CD4-positive, alpha-beta T cell treated with Interleukin-10 for 1 hour (primary cell): Measurements from ENCODE around the gene MAP2K6.

ENCODE experiments used
- DNase-seq: peaks from one replicate; pipeline ENCODE4 v3.0.0-alpha.2; 2020

MAP2K6 gene

DNA sequence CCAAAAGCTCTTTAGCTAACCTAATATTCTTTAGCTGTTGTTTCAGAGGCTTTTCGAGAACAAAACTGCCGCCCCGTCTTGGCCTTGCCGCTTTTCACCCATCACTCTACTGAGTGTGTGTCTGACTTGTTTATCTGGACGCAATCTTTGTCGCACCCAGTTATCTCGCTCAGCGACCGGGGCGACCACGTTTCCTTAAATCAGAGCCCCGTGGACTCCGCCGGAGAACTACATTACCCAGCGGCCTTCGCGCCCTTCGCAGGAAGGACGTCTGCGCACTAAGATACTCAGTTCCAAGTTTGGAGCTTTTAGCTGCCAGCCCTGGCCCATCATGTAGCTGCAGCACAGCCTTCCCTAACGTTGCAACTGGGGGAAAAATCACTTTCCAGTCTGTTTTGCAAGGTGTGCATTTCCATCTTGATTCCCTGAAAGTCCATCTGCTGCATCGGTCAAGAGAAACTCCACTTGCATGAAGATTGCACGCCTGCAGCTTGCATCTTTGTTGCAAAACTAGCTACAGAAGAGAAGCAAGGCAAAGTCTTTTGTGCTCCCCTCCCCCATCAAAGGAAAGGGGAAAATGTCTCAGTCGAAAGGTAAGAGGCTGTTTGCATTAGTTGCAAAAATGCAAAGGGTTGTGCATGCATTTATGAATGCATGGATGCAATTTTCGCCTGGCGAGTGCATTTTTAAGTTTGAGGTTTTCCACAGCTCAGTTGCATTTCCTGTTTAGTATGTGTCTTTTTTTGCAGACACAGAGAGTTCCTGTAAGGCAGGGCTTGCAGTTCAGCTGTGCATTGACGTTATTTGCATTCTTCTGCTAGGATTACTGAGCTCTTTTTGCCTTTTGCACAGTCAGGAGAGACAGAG is at the start of gene MAP2K6:
Gene MAP2K6 (plus strand): TSS at position 290 of the 867 bp plus-strand sequence. CDS start 288 bp downstream, at position 578.
- peak; percentile 84 for DNase-seq

DNA sequence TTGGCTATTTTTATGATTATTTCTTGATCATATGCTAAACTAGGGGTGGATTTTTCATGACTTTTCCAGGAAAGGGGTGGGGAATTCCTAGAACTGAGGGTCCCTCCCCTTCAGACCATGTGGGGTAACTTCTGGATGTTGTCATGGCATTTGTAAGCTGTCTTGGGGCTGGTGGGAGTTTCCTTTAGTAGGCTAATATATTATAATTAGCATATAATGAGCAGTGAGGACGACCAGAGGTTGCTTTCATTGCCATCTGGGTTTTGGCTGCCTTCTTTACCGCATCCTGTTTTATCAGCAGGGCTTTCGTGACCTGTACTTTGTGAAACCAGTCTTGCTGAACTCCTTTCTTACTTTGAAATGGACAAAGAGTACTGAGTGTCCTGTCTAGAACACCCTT is 47.2 kb upstream of the MAP2K6 start:
- DNase-seq, result no peak

DNA sequence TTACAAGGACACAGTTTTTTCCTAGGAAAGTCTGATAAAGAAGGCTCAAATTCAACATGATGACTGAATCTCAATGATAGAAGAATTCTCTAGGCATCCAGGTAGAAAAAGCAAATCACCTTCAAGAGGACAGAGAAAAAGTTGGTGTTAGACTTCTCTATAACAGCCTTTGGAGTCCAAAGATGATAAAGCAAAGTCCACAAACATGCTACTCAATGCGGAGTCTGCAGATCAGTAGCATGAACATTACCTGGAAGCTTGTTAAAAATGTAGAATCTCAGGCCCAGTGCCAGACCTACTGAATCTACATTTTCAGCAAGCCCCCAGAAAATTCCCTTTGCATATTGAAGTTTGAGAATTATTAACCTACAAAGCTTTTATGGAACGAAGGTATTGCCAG is 41.4 kb upstream of the MAP2K6 start:
- no peak for DNase-seq

DNA sequence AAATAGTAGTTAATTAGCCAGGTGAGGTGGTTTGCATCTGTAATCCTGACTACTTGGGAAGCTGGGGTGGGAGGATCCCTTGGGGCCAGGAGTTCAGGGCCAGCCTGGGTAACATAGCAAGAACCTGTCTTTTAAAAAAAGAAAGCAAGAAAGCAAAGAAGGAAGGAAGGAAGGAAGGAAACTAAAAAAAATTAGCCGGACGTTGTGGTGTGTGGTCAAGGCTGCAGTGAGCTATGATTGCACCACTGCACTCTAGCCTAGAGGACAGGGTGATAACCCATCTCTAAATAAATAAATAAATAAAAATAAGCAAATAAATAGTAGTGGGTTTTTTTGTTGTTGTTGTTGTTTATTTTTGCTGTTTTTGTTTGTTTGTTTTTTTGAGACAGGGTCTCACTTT is 39.3 kb upstream of the MAP2K6 start:
- no peak for DNase-seq

DNA sequence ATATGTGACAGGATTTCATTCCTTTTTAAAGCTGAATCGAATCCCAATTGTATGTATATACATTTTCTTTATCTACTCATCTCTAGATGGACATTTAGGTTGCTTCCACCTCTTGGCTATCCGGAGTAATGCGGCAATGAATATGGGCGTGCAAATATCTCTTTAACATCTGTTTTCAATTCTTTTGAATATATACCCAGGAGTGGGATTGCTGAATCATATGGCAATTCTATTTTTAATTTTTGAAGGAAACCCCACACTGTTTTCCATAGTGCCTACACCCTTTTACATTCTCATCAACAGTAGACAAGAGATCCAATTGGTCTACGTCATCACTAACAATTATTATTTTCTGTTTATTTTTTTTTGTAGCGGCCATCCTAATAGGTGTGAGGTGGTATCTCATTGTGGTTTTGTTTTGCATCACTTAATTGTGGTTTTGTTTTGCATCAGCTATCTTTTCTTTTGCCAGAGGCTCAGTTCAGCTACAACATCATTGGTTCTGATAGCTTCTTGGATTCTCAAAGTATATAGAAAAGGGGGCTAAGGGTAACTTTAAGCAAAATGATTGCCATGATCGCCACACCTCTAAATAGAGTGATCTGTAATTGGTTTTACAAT is 25.6 kb upstream of the MAP2K6 start:
- no peak for DNase-seq

DNA sequence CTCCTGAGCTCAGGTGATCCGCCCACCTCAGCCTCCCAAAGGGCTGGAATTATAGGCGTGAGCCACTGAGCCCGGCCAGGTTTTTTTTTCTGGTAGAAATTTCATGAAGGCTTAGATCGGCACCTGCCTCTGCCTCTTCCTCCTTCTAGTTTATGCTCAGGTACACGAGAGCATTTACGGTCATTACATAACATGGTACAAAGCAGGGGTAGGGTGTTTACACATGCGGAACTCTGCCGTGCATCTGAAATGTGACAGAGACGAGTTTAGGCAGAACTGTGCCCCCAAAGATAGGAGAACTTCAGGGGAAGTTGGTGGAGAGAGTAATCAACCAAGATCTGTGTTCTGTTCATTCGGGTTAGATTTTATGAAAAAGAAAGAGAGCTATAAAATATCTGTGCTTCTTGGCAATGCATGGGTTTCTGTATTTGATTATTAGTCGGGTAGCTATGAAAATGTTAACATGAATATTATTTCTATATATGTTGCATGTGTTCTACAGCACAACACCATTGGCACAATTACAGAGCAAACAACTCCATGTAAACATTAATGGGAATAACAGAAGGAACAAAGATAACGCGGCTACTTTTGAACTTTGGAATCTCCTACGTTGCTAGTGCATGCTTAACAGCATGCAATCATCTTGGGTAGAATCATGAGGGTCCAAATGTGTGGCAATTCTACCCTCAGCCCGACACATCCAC is 23.5 kb upstream of the MAP2K6 start:
- DNase-seq, result no peak

DNA sequence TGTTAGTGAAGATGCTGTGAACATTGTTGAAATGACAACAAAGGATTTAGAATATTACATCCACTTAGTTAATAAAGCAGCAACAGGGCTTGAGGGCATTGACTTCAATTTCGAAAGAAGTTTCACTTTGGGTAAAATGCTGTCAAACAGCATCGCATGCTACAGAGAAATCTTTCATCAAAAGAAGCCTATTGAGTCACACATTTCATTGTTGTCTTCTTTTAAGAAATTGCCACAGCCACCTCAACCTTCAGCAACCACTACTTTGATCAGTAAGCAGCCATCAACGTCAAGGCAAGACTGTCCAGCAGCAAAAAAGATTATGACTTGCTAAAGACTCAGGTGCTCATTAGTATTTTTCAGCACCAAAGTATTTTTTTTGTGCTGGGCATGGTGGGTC is 13.2 kb upstream of the MAP2K6 start:
- no peak for DNase-seq

DNA sequence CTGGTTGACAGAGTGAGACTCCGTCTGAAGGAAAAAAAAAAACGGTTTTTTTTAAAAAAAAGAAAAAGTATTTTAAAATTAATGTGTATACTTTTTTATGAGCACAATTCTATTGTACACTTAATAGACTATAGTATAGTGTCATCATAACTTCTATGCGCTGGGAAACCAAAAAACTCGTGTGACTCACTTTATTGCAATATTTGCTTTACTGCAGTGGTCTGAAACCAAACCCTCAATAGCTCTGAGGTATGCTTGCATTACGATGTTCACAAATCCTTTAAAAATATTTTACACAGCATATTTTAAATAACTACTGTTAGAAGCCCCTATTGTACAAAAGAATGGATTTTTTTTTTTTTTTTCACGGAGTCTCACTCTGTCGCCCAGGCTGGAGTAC is 12.4 kb upstream of the MAP2K6 start:
- DNase-seq, result no peak

DNA sequence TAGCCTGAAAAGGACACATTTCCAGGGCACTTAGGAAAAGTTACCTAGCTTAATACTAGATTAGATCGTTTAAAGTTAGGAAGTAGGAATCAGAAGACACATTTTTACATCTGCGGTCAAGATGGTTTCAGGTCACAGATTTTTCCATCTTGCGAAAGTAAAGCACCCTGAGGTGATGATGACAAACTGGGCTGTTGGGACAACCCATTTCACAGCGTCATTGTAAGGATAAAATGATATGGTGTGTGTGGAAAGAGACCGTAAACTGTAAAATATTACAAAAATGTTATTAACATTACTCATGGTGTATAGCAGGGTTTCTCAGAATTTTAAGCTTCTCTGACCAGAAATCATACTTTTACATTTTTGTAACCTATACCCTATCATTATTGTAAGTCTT is 10.1 kb upstream of the MAP2K6 start:
- DNase-seq, result no peak

DNA sequence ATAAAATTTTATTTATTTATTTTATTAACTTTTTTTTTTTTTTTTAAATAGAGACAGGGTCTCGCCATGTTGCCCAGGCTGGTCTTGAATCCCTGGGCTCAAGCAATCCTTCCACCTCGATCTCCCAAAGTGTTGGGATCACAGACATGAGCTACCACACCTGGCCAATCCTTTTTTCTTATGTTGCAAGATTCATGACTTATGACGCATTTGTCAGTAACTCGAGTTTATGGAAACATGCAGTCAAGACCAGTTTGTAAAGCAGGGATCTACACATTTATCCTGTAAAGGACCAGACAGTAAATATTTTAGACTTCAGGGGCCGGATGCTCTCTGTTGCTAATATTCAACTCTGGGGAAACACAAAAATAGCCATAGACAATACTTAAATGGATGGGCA is 9.4 kb upstream of the MAP2K6 start:
- no peak for DNase-seq

DNA sequence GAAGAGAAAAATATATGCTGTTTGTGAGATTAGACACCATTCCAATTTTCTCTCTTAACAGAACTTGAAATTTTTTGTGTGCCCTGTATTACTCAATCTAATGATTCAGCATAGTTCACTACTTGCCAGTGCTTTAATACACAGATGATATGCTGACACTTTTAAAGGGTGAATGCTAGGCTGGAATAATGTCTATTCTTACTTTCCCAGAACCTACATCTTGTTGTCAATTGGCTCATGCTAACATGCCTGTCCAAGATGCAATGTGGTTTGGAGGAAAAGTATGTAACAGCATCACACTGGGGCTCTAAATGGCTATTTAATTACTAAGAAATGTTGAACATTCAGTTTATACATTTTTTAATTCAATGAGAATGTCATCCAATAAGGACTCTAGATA is 7.6 kb upstream of the MAP2K6 start:
- no peak for DNase-seq

DNA sequence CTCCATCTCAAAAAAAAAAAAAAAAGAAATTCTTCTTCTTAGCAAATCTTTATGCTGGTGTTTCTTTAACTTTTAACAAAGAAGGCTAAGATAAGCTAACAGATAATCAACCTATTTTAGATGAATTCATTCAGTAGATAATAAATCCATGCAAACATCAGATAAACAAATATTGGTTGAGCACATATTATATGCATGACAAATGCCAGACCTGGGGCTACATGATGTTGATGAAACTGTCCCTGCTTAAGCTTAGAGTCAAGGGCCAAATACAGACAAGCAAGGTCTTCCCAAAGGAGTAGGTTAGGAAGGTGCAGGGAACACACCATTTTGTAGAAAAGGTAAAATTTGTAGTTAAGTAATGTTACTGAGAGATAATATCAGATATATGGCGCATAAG is 6.7 kb upstream of the MAP2K6 start:
- no peak for DNase-seq

DNA sequence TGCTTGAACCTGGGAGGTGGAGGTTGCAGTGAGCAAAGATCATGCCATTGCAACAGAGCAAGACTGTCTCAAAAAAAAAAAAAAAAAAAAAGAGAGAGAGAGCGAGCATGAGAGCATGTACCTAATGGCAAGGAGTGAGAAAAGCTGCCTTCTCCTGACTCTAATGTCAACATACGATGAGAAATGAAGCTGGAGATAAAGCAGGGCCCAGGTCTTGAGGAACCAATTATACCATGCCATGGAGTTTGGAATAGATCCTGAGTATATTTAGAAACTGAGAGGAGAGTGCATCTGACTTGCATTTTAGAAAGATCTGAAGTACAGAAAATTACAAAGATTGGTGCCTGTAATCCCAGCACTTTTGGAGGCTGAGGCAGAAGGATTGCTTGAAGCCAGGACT is 3.8 kb upstream of the MAP2K6 start:
- DNase-seq, result no peak

DNA sequence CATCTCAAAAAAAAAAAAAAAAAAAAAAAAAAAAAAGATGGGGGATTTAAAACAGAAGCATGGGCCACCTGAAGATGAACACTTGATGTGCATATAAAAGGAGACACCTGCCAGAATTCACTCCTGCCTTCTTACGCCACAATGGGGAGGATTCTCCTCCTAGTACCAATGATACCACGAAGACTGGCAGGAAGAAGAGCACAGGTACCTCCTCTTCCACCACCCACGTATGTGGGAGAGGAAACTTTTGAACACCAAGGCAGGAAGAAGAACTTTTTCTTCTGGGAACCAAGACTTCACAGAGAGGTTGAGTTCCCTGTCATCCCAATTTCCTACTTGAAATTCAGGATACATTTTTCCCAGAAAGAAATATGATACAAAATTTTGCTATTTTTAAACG is 2.7 kb upstream of the MAP2K6 start:
- DNase-seq, result no peak

DNA sequence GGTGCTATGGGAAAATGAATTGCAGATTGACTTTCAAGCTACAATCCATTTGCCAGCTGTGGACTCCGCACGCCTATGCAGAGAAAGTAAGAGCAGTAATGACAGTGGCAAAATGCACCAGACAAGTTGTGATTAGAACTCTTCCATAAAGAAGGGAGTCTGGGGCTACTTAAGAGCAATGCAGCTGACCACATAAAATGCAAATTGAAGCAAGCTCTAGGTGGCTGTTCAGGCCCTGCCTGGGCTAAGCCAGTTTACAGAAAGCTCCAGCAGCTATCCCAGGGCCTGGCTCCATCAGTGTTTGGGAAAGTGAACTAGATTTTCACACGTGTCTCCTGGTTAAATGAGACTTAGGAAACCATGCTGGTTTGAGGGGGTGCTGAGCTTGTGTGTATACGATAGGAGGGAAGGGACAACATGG is 2.2 kb upstream of the MAP2K6 start:
- DNase-seq, result no peak

DNA sequence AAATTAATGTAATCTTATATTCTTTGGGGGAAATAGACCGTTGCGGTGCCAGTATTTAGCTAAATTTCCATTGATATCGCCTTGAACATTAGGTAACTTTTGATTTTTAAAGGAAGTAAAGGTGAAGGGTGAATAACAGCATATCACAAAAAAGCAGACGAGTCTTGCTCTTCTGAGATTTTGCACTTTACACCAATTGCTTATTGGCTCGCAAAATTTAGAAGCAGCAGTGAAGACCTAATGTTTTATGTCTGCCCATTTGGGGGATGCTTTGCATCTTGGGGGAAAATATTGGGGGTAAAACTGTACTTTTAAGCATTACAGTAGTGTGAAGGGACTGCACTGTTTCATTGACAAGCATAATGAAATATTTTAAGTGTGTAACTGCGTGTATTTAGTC is 934 bp downstream of the MAP2K6 start:
- DNase-seq, result no peak

DNA sequence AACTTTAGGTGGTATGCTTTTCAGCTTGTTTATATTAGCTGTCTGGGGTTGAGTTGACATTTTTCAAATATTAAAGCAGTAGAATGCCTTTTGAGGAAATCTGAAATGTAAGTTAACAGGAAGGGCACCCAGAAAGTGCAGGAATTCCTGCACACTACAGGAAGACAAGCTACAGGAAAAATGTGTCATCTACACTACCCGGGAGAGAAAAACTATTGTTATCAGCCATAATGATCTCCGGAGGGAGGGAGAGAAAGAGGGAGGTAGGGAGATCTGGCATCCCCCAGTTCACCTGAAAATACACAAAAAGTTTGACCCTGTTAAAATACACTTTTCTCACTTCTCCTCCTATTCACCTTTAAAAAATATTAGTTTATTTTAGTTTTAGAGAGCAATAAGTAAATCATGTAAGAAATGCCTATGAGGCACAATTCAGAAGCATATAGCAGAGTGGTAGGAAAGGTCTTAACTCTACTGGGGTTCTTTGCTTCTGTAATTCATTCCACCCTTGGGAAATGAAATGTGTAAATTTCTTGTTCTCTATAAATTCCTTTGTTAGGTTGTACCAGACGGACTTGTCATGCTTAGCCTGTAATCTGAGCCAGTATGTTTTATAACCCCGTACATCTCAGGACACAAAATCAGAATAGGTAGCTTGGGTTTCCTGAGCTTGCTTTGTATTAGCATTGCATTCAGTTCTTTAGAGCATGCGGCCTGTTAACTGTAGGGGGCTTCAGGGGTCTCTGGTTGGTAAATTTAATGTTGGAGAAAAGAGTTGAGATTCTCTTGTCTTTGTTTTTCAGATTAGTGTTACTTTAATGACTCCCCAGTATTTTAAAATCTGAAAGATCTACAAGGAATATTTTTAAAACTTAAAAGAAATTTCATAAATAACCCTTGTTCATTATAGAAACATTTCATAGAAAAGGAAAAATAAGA is 3.3 kb downstream of the MAP2K6 start:
- DNase-seq, result no peak

DNA sequence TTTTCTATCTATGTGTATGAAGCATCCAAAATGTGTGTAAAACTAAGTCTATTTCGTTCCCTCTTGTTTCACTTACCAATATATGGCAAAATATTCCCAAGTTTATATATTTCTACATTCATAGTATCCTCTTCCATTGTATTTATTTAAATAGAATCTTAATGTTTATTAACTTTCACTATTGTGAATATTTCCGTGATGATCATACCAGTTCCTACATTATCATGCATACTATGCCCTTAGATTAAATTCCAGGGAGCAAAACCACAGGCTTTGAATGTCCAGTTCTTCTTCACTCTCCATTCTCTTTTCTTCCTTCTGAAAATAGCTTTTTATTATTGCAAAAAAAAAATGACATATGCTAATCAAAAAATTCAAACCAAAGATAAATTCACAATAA is 4.0 kb downstream of the MAP2K6 start:
- DNase-seq, result no peak

DNA sequence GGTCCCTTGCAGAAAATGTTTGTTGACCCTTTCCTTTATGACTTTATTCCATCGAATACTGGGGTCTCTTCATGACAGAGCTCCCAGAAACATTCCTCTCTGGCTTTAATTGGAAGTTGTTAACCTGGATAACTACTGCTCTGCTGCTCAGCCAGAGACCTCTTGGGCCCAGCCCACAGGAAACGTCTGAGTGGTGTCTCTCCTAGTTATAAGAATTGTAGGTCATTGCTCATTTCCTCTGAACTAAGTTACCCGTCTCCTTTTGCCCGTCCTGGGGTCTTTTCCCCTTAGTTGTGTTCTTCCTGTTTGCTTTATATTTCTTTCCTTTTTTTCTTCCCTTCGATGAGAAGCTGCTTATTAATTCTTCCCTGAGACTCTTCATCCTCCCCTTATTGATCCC is 9.0 kb downstream of the MAP2K6 start:
- no peak for DNase-seq

DNA sequence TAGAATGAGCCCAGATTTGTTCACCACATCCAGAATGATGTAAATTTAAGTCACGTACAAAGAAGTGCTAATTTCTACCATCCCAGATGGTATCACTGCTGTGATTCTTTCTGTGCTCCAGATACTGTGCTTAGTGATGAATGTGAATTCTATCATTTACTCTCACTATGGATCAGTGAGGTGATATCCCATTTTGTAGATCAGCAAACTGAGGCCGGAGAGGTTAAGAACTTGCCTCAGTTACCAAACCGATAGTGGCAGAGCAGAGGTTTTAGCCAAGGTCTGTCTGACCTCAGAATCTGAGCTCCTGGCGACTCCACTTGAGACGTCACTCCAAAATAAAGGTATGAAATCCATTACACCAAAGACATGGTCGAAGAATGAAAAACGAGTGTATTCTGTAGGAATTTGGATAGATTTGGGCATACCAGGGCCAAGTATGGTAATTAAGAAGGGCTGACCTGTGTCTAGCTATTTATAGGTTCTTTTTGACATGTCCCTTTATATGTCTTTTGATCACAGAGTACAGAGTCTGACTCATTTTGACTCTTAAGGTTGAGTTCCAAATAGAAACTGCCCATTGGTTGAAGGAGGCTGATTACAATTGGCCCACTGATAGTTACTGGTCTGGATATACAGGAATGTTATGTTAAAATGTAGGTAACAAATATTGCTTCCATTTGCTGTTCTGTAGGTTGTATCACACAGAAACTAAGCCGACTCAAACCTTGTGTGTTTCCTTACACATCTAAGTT is 10.0 kb downstream of the MAP2K6 start:
- no peak for DNase-seq

DNA sequence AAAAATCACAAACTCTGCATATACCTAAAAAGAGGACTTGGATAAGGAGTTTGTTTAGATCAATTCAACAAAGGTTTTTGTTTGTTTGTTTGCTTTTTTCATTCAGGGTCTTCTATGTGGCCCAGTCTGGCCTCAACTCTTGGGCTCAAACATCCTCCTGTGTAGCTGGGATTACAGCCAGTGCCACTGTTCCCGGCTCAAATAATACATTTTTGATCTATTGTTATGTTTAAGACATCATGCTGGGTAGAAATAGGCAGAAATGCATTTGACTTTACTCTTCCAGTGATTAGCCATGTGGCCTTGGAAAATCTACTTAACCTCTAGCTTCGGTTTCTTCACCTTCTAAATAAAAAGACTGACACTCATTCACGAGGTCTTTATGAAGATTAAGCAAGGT is 11.5 kb downstream of the MAP2K6 start:
- DNase-seq, result no peak
